Ovary (tissue), 3 donors: Measurements from ENCODE around the gene PIK3C2G.

Experiments
- CTCF ChIP-seq, 3 donors: fragments of 450-650 bp in 2 of 3; fragments of 200-600 bp in 1 of 3; IDR thresholded peaks; one replicate each; pipeline versions ENCODE4 v1.5.1 to v1.8.0; 2016 to 2022; ENCODE audit warnings: antibody characterized with exemption in 3 of 3, mild to moderate bottlenecking in 1 of 3
- EP300 ChIP-seq: sonication (generic); formaldehyde crosslinking; IDR thresholded peaks from one replicate; pipeline ENCODE4 v1.6.1; 2017; ENCODE audit warnings: antibody characterized with exemption
- POLR2A ChIP-seq: fragments of 450-650 bp; IDR thresholded peaks from one replicate; pipeline ENCODE4 v1.6.1; 2017; ENCODE audit warnings: antibody characterized with exemption, mild to moderate bottlenecking, moderate library complexity
- donor health status: DM: no; HTN: no; CAD: no.

- TF ChIP-seq CTCF (IDR thresholded peaks at IDR 0.05) (no peak), POLR2A (no peak), EP300 (no peak)
These were observed 316.9 kb downstream of the PIK3C2G start for GRCh38 chr12:18578191-18578590.
